Measurements from ENCODE around the gene TBC1D5. TPM values are rescaled to one million over a fixed set of nuclear protein-coding genes. Genes with fewer than 3 reads are reported as not detected.
"Not testable (repeated sequence)": the region's sequence is repeated elsewhere in the genome, so short reads cannot be mapped to it uniquely, and the experiment has no call there.

TBC1D5 gene
- total and polyA plus RNA-seq, 4 donors, result 11.8 to 75.5 (median 34.5) TPM

- intact Hi-C loops (cut with DNase I), result no loop called here
- H3K4me3 ChIP-seq (ENCODE audit: low read length in 2 of 2), result no peak overlapping the region
- H3K27ac ChIP-seq (ENCODE audit: low read depth in 1 of 2, low read length in 2 of 2), result no peak overlapping the region
- ATAC-seq (ENCODE audit: low FRiP score) (peak; percentile 81), DNase-seq (no peak)
- peaks cover 0 to 5% of the 10 kb centered on the region in 2 donors for H3K36me3 ChIP-seq (ENCODE audit: control insufficient read depth in 1 of 2, insufficient read depth in 2 of 2, low read length in 1 of 2)
- H3K9me3 ChIP-seq (ENCODE audit: control insufficient read depth, low read length), result no peaks in the 10 kb centered on the region
- peaks cover 2 to 3% of the 10 kb centered on the region in 2 donors for H3K4me1 ChIP-seq (ENCODE audit: control insufficient read depth in 1 of 2, insufficient read depth in 2 of 2, low read length in 2 of 2)
- no peaks in the 10 kb centered on the region for H3K27me3 ChIP-seq (ENCODE audit: control insufficient read depth in 1 of 2, insufficient read depth in 2 of 2, low read length in 1 of 2)
- WGBS, 2 donors, result 95 to 98% methylated on average over 1 of the region's 1 CpG
These were observed 340.5 kb downstream of the TBC1D5 start for GRCh38 chr3:17401912-17402311.

GRCh38 chr3:17399586-17399985, 342.8 kb downstream of the TBC1D5 start:
- no peak for DNase-seq
- no peak overlapping the region for H3K27ac ChIP-seq (ENCODE audit: low read depth in 1 of 2, low read length in 2 of 2)
- no peak for ATAC-seq (ENCODE audit: low FRiP score)
- intact Hi-C loops (cut with DNase I), result no loop called here
- H3K4me3 ChIP-seq (ENCODE audit: low read length in 2 of 2), result no peak overlapping the region
- H3K27me3 ChIP-seq (ENCODE audit: control insufficient read depth in 1 of 2, insufficient read depth in 2 of 2, low read length in 1 of 2), result no peaks in the 10 kb centered on the region
- peaks cover 0 to 5% of the 10 kb centered on the region in 2 donors for H3K36me3 ChIP-seq (ENCODE audit: control insufficient read depth in 1 of 2, insufficient read depth in 2 of 2, low read length in 1 of 2)
- 90 to 93% methylated on average over 1 of the region's 1 CpG for WGBS, 2 donors
- no peaks in the 10 kb centered on the region for H3K9me3 ChIP-seq (ENCODE audit: control insufficient read depth, low read length)
- H3K4me1 ChIP-seq (ENCODE audit: control insufficient read depth in 1 of 2, insufficient read depth in 2 of 2, low read length in 2 of 2), result peaks cover 2 to 3% of the 10 kb centered on the region in 2 donors

- H3K27ac ChIP-seq (ENCODE audit: low read depth in 1 of 2, low read length in 2 of 2), result no peak overlapping the region
- no peak overlapping the region for H3K4me3 ChIP-seq (ENCODE audit: low read length in 2 of 2)
- DNase-seq (no peak), ATAC-seq (ENCODE audit: low FRiP score) (no peak)
- 96% methylated on average over 2 of the region's 2 CpGs for WGBS, 2 donors
- H3K9me3 ChIP-seq (ENCODE audit: control insufficient read depth, low read length), result no peaks in the 10 kb centered on the region
- intact Hi-C loops (cut with DNase I), result no loop called here
- H3K36me3 ChIP-seq (ENCODE audit: control insufficient read depth in 1 of 2, insufficient read depth in 2 of 2, low read length in 1 of 2), result peaks cover 0 to 5% of the 10 kb centered on the region in 2 donors
- H3K27me3 ChIP-seq (ENCODE audit: control insufficient read depth in 1 of 2, insufficient read depth in 2 of 2, low read length in 1 of 2), result no peaks in the 10 kb centered on the region
- peaks cover 2 to 3% of the 10 kb centered on the region in 2 donors for H3K4me1 ChIP-seq (ENCODE audit: control insufficient read depth in 1 of 2, insufficient read depth in 2 of 2, low read length in 2 of 2)
These were observed 343.4 kb downstream of the TBC1D5 start for GRCh38 chr3:17398959-17399551.

- H3K4me1 ChIP-seq (ENCODE audit: control insufficient read depth in 1 of 2, insufficient read depth in 2 of 2, low read length in 2 of 2), result peaks cover 2 to 3% of the 10 kb centered on the region in 2 donors
- ATAC-seq (ENCODE audit: low FRiP score) (no peak), DNase-seq (no peak)
- H3K4me3 ChIP-seq (ENCODE audit: low read length in 2 of 2), result no peak overlapping the region
- H3K27me3 ChIP-seq (ENCODE audit: control insufficient read depth in 1 of 2, insufficient read depth in 2 of 2, low read length in 1 of 2), result no peaks in the 10 kb centered on the region
- WGBS, 2 donors, result 81 to 83% methylated on average over 6 of the region's 6 CpGs
- intact Hi-C loops (cut with DNase I), result no loop called here
- H3K27ac ChIP-seq (ENCODE audit: low read depth in 1 of 2, low read length in 2 of 2), result no peak overlapping the region
- H3K36me3 ChIP-seq (ENCODE audit: control insufficient read depth in 1 of 2, insufficient read depth in 2 of 2, low read length in 1 of 2), result peaks cover 0 to 5% of the 10 kb centered on the region in 2 donors
- no peaks in the 10 kb centered on the region for H3K9me3 ChIP-seq (ENCODE audit: control insufficient read depth, low read length)
These were observed 346.4 kb downstream of the TBC1D5 start for GRCh38 chr3:17396036-17396435.

- ATAC-seq (ENCODE audit: low FRiP score), result no peak
- H3K4me1 ChIP-seq (ENCODE audit: control insufficient read depth in 1 of 2, insufficient read depth in 2 of 2, low read length in 2 of 2), result peaks cover 2 to 3% of the 10 kb centered on the region in 2 donors
- no peaks in the 10 kb centered on the region for H3K9me3 ChIP-seq (ENCODE audit: control insufficient read depth, low read length)
These were observed 347.8 kb downstream of the TBC1D5 start for GRCh38 chr3:17394541-17395155.

GRCh38 chr3:17392516-17392915, 349.9 kb downstream of the TBC1D5 start:
- intact Hi-C loops (cut with DNase I); H3K4me3 ChIP-seq (ENCODE audit: low read length in 2 of 2); DNase-seq; H3K36me3 ChIP-seq (ENCODE audit: control insufficient read depth in 1 of 2, insufficient read depth in 2 of 2, low read length in 1 of 2); ATAC-seq (ENCODE audit: low FRiP score); H3K27ac ChIP-seq (ENCODE audit: low read depth in 1 of 2, low read length in 2 of 2); H3K4me1 ChIP-seq (ENCODE audit: control insufficient read depth in 1 of 2, insufficient read depth in 2 of 2, low read length in 2 of 2); H3K9me3 ChIP-seq (ENCODE audit: control insufficient read depth, low read length); H3K27me3 ChIP-seq (ENCODE audit: control insufficient read depth in 1 of 2, insufficient read depth in 2 of 2, low read length in 1 of 2): not testable (repeated sequence)
- WGBS, 2 donors, result 98 to 99% methylated on average over 5 of the region's 5 CpGs

More at GRCh38 chr3:17394541-17395155, 347.8 kb downstream of the TBC1D5 start:
- DNase-seq, result no peak
- Histone ChIP-seq H3K27me3 (ENCODE audit: control insufficient read depth in 1 of 2, insufficient read depth in 2 of 2, low read length in 1 of 2) (no peaks in the 10 kb centered on the region), H3K27ac (ENCODE audit: low read depth in 1 of 2, low read length in 2 of 2) (no peak overlapping the region), H3K36me3 (ENCODE audit: control insufficient read depth in 1 of 2, insufficient read depth in 2 of 2, low read length in 1 of 2) (peaks cover 0 to 2% of the 10 kb centered on the region in 2 donors), H3K4me3 (ENCODE audit: low read length in 2 of 2) (no peak overlapping the region)
- intact Hi-C loops (cut with DNase I), result no loop called here
- WGBS, 2 donors, result 92 to 96% methylated on average over 5 of the region's 5 CpGs

- intact Hi-C loops (cut with DNase I), result no loop called here
- DNase-seq (no peak), ATAC-seq (ENCODE audit: low FRiP score) (no peak)
These were observed 351.6 kb downstream of the TBC1D5 start for GRCh38 chr3:17390785-17391184.

GRCh38 chr3:17387108-17387507, 355.3 kb downstream of the TBC1D5 start:
- 93 to 100% methylated on average over 1 of the region's 1 CpG for WGBS, 2 donors
- Histone ChIP-seq H3K9me3 (ENCODE audit: control insufficient read depth, low read length) (no peaks in the 10 kb centered on the region), H3K27ac (ENCODE audit: low read depth in 1 of 2, low read length in 2 of 2) (no peak overlapping the region), H3K27me3 (ENCODE audit: control insufficient read depth in 1 of 2, insufficient read depth in 2 of 2, low read length in 1 of 2) (no peaks in the 10 kb centered on the region), H3K4me1 (ENCODE audit: control insufficient read depth in 1 of 2, insufficient read depth in 2 of 2, low read length in 2 of 2) (peaks cover 0 to 2% of the 10 kb centered on the region in 2 donors), H3K4me3 (ENCODE audit: low read length in 2 of 2) (no peak overlapping the region), H3K36me3 (ENCODE audit: control insufficient read depth in 1 of 2, insufficient read depth in 2 of 2, low read length in 1 of 2) (no peaks in the 10 kb centered on the region)
- DNase-seq (no peak), ATAC-seq (ENCODE audit: low FRiP score) (no peak)
- intact Hi-C loops (cut with DNase I), result no loop called here

More at GRCh38 chr3:17390785-17391184, 351.6 kb downstream of the TBC1D5 start:
- Histone ChIP-seq H3K9me3 (ENCODE audit: control insufficient read depth, low read length) (no peaks in the 10 kb centered on the region), H3K4me3 (ENCODE audit: low read length in 2 of 2) (no peak overlapping the region), H3K27ac (ENCODE audit: low read depth in 1 of 2, low read length in 2 of 2) (no peak overlapping the region), H3K4me1 (ENCODE audit: control insufficient read depth in 1 of 2, insufficient read depth in 2 of 2, low read length in 2 of 2) (no peaks in the 10 kb centered on the region), H3K36me3 (ENCODE audit: control insufficient read depth in 1 of 2, insufficient read depth in 2 of 2, low read length in 1 of 2) (no peaks in the 10 kb centered on the region), H3K27me3 (ENCODE audit: control insufficient read depth in 1 of 2, insufficient read depth in 2 of 2, low read length in 1 of 2) (no peaks in the 10 kb centered on the region)
- 95 to 97% methylated on average over 3 of the region's 3 CpGs for WGBS, 2 donors

- Histone ChIP-seq H3K4me3 (ENCODE audit: low read length in 2 of 2) (no peak overlapping the region), H3K27me3 (ENCODE audit: control insufficient read depth in 1 of 2, insufficient read depth in 2 of 2, low read length in 1 of 2) (no peaks in the 10 kb centered on the region), H3K9me3 (ENCODE audit: control insufficient read depth, low read length) (no peaks in the 10 kb centered on the region), H3K36me3 (ENCODE audit: control insufficient read depth in 1 of 2, insufficient read depth in 2 of 2, low read length in 1 of 2) (no peaks in the 10 kb centered on the region), H3K4me1 (ENCODE audit: control insufficient read depth in 1 of 2, insufficient read depth in 2 of 2, low read length in 2 of 2) (peaks cover 0 to 2% of the 10 kb centered on the region in 2 donors), H3K27ac (ENCODE audit: low read depth in 1 of 2, low read length in 2 of 2) (no peak overlapping the region)
- no peak for DNase-seq
- intact Hi-C loops (cut with DNase I), result no loop called here
- 91% methylated on average over 8 of the region's 8 CpGs for WGBS, 2 donors
- ATAC-seq (ENCODE audit: low FRiP score), result no peak
These were observed 356.0 kb downstream of the TBC1D5 start for GRCh38 chr3:17386432-17386831.

Data from aorta (tissue), 5 donors.